WTC11 (cell line): ENCODE measurements around the gene RGS7. TPM values are rescaled to one million over a fixed set of nuclear protein-coding genes. Genes with fewer than 3 reads are reported as not detected.

ENCODE experiments used
- ATAC-seq: fragments of 200-7000 bp; cut with Tn5 transposase; 2 replicates; pipeline ENCODE4 v1.10.0; 2021; ENCODE audit warnings: mild to moderate bottlenecking, moderate library complexity
- CTCF ChIA-PET: fragments of 300-600 bp; sonication (Branson Sonifier 250); formaldehyde crosslinking; loops from one replicate; lab custom pipeline; 2021; ENCODE audit warnings: antibody characterized with exemption; lab: Charles Lee
- POLR2A ChIA-PET: fragments of 350-600 bp; sonication (Branson Sonifier 250); formaldehyde crosslinking; loops from one replicate; lab custom pipeline; 2021; ENCODE audit warnings: antibody characterized with exemption; lab: Charles Lee
- DNase-seq: peaks from one replicate; pipeline ENCODE4 v3.0.0; 2021; ENCODE audit warnings: low spot score
- H3K27ac Mint-ChIP-seq: 2 replicates; pipeline ENCODE4 v1.8.0; 2021; ENCODE audit warnings: mixed read lengths
- H3K27me3 Mint-ChIP-seq: 2 replicates; pipeline ENCODE4 v1.8.0; 2021; ENCODE audit warnings: low read depth, mild to moderate bottlenecking, moderate library complexity, mixed read lengths
- H3K36me3 Mint-ChIP-seq: 2 replicates; pipeline ENCODE4 v1.8.0; 2021; ENCODE audit warnings: mixed read lengths
- H3K4me1 Mint-ChIP-seq: 2 replicates; pipeline ENCODE4 v1.8.0; 2022; ENCODE audit warnings: mixed read lengths
- H3K4me3 Mint-ChIP-seq: 2 replicates; pipeline ENCODE4 v1.8.0; 2021; ENCODE audit warnings: mild to moderate bottlenecking, moderate library complexity, mixed read lengths
- H3K9me3 Mint-ChIP-seq: 2 replicates; pipeline ENCODE4 v1.8.0; 2021; ENCODE audit warnings: mixed read lengths
- CBFB ChIP-seq: sonication (generic); formaldehyde crosslinking; IDR thresholded peaks from 2 replicates; pipeline ENCODE4 v1.8.1; 2022; ENCODE audit warnings: mild to moderate bottlenecking, low read depth, missing genetic modification reagents
- E2F5 ChIP-seq: sonication (generic); formaldehyde crosslinking; IDR thresholded peaks from 2 replicates; pipeline ENCODE4 v1.8.1; 2022; ENCODE audit warnings: mild to moderate bottlenecking, moderate library complexity, missing genetic modification reagents
- ETV6 ChIP-seq: sonication (generic); formaldehyde crosslinking; IDR thresholded peaks from 2 replicates; pipeline ENCODE4 v1.8.1; 2022; ENCODE audit warnings: mild to moderate bottlenecking, missing genetic modification reagents
- FOXJ3 ChIP-seq: sonication (generic); formaldehyde crosslinking; IDR thresholded peaks from 2 replicates; pipeline ENCODE4 v1.9.0; 2021; ENCODE audit warnings: missing genetic modification reagents, mild to moderate bottlenecking, borderline replicate concordance
- FOXK1 ChIP-seq: sonication (generic); formaldehyde crosslinking; IDR thresholded peaks from 2 replicates; pipeline ENCODE4 v1.8.0; 2022; ENCODE audit warnings: mild to moderate bottlenecking, moderate library complexity, missing genetic modification reagents
- GABPB1 ChIP-seq: sonication (generic); formaldehyde crosslinking; IDR thresholded peaks from 2 replicates; pipeline ENCODE4 v1.8.1; 2023; ENCODE audit warnings: mild to moderate bottlenecking, missing genetic modification reagents
- HMGA2 ChIP-seq: fragments of 250-450 bp; sonication (Bioruptor Pico); IDR thresholded peaks from 2 replicates; pipeline ENCODE4 v1.4.0; 2021; ENCODE audit warnings: mild to moderate bottlenecking, moderate library complexity
- IRF1 ChIP-seq: sonication (generic); formaldehyde crosslinking; IDR thresholded peaks from 2 replicates; pipeline ENCODE4 v1.8.0; 2023; ENCODE audit warnings: missing genetic modification reagents
- IRF2 ChIP-seq: sonication (generic); formaldehyde crosslinking; IDR thresholded peaks from 2 replicates; pipeline ENCODE4 v1.8.0; 2022; ENCODE audit warnings: low read depth, missing genetic modification reagents, borderline replicate concordance
- NFYB ChIP-seq: sonication (generic); formaldehyde crosslinking; conservative IDR thresholded peaks from 2 replicates; pipeline ENCODE4 v1.8.0; 2022; ENCODE audit warnings: low read depth, missing genetic modification reagents
- PRRX2 ChIP-seq: fragments of 250-450 bp; sonication (Bioruptor Pico); IDR thresholded peaks from 2 replicates; pipeline ENCODE4 v1.8.0; 2021; ENCODE audit warnings: mild to moderate bottlenecking
- SP1 ChIP-seq: sonication (generic); formaldehyde crosslinking; conservative IDR thresholded peaks from 2 replicates; pipeline ENCODE4 v1.8.1; 2022; ENCODE audit warnings: missing genetic modification reagents
- TEAD4 ChIP-seq: sonication (generic); formaldehyde crosslinking; IDR thresholded peaks from 2 replicates; pipeline ENCODE4 v1.8.0; 2022; ENCODE audit warnings: mild to moderate bottlenecking, missing genetic modification reagents
- TP53 ChIP-seq: sonication (generic); formaldehyde crosslinking; IDR thresholded peaks from 2 replicates; pipeline ENCODE4 v1.8.1; 2023; ENCODE audit warnings: mild to moderate bottlenecking, missing genetic modification reagents
- ZBTB21 ChIP-seq: sonication (generic); formaldehyde crosslinking; IDR thresholded peaks from 2 replicates; pipeline ENCODE4 v1.8.1; 2023; ENCODE audit warnings: mild to moderate bottlenecking, missing genetic modification reagents, borderline replicate concordance
- ZNF121 ChIP-seq: sonication (generic); formaldehyde crosslinking; IDR thresholded peaks from 2 replicates; pipeline ENCODE4 v1.8.0; 2023; ENCODE audit warnings: missing genetic modification reagents
- ZNF396 ChIP-seq: fragments of 250-450 bp; sonication (Bioruptor Pico); IDR thresholded peaks from 2 replicates; pipeline ENCODE4 v1.8.0; 2021; ENCODE audit warnings: mild to moderate bottlenecking, moderate library complexity, borderline replicate concordance
- ZNF416 ChIP-seq: fragments of 250-450 bp; sonication (Bioruptor Pico); IDR thresholded peaks from 2 replicates; pipeline ENCODE4 v1.9.0; 2021; ENCODE audit warnings: mild to moderate bottlenecking, inconsistent platforms
- ZNF671 ChIP-seq: fragments of 250-450 bp; sonication (Bioruptor Pico); IDR thresholded peaks from 2 replicates; pipeline ENCODE4 v1.8.0; 2021; ENCODE audit warnings: mild to moderate bottlenecking
- total RNA-seq: library from RNA; stranded (reverse); gene quantifications from 3 replicates; pipeline ENCODE4 v1.2.3, GENCODE V29; 2021
- TF ChIP-seq, protein P1 (sequence below): sonication (generic); formaldehyde crosslinking; conservative IDR thresholded peaks from 2 replicates; pipeline ENCODE4 v1.8.1; 2022; ENCODE audit warnings: mild to moderate bottlenecking, missing genetic modification reagents
- TF ChIP-seq, protein P2 (sequence below): sonication (generic); formaldehyde crosslinking; IDR thresholded peaks from 2 replicates; pipeline ENCODE4 v1.8.0; 2023; ENCODE audit warnings: mild to moderate bottlenecking, missing genetic modification reagents
- TF ChIP-seq, protein P3 (sequence below): sonication (generic); formaldehyde crosslinking; conservative IDR thresholded peaks from 2 replicates; pipeline ENCODE4 v1.8.1; 2023; ENCODE audit warnings: mild to moderate bottlenecking, low read depth, missing genetic modification reagents, moderate library complexity
- TF ChIP-seq, protein P4 (sequence below): fragments of 250-450 bp; sonication (Bioruptor Pico); IDR thresholded peaks from 2 replicates; pipeline ENCODE4 v1.9.0; 2021; ENCODE audit warnings: moderate library complexity, mild to moderate bottlenecking, inconsistent platforms, borderline replicate concordance

The RGS7 gene
- total RNA-seq, 1 experiment from 2014 or later: 1.2 TPM

GRCh38 chr1:241406421-241406820 is 49.4 kb upstream of the RGS7 start:
- H3K36me3 Mint-ChIP-seq: no peaks in the 10 kb centered on the region
- no peak for ATAC-seq
- CTCF ChIA-PET: no interaction called here
- no peak for DNase-seq
- TF ChIP-seq NFYB (no peak), ZBTB21 (CRISPR knock-in tag) (no peak), HMGA2 (no peak), IRF1 (no peak), ZNF671 (CRISPR knock-in tag) (no peak), CBFB (CRISPR knock-in tag) (no peak), ETV6 (CRISPR knock-in tag) (no peak), ZNF121 (CRISPR knock-in tag) (no peak), ZNF396 (CRISPR knock-in tag) (no peak), GABPB1 (no peak), SP1 (CRISPR knock-in tag) (no peak), TP53 (CRISPR knock-in tag) (no peak), FOXJ3 (CRISPR knock-in tag) (no peak), ZNF416 (CRISPR knock-in tag) (no peak), IRF2 (CRISPR knock-in tag) (no peak), FOXK1 (CRISPR knock-in tag) (no peak)
- TF ChIP-seq, protein P1, sequence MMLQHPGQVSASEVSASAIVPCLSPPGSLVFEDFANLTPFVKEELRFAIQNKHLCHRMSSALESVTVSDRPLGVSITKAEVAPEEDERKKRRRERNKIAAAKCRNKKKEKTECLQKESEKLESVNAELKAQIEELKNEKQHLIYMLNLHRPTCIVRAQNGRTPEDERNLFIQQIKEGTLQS (CRISPR knock-in tag): no peak
- TF ChIP-seq, protein P2, sequence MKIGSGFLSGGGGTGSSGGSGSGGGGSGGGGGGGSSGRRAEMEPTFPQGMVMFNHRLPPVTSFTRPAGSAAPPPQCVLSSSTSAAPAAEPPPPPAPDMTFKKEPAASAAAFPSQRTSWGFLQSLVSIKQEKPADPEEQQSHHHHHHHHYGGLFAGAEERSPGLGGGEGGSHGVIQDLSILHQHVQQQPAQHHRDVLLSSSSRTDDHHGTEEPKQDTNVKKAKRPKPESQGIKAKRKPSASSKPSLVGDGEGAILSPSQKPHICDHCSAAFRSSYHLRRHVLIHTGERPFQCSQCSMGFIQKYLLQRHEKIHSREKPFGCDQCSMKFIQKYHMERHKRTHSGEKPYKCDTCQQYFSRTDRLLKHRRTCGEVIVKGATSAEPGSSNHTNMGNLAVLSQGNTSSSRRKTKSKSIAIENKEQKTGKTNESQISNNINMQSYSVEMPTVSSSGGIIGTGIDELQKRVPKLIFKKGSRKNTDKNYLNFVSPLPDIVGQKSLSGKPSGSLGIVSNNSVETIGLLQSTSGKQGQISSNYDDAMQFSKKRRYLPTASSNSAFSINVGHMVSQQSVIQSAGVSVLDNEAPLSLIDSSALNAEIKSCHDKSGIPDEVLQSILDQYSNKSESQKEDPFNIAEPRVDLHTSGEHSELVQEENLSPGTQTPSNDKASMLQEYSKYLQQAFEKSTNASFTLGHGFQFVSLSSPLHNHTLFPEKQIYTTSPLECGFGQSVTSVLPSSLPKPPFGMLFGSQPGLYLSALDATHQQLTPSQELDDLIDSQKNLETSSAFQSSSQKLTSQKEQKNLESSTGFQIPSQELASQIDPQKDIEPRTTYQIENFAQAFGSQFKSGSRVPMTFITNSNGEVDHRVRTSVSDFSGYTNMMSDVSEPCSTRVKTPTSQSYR: no peak
- TF ChIP-seq, all 79 proteins: peak for 0
- no peak overlapping the region for H3K4me3 Mint-ChIP-seq
- H3K27ac Mint-ChIP-seq: no peak overlapping the region
- H3K4me1 Mint-ChIP-seq: peaks cover 3% of the 10 kb centered on the region
- no peaks in the 10 kb centered on the region for H3K9me3 Mint-ChIP-seq
- no peaks in the 10 kb centered on the region for H3K27me3 Mint-ChIP-seq
- POLR2A ChIA-PET: no interaction called here

GRCh38 chr1:241401156-241401555 is 44.2 kb upstream of the RGS7 start:
- DNase-seq: no peak
- H3K4me3 Mint-ChIP-seq: no peak overlapping the region
- peaks cover 25% of the 10 kb centered on the region for H3K4me1 Mint-ChIP-seq
- H3K27ac Mint-ChIP-seq: no peak overlapping the region
- H3K36me3 Mint-ChIP-seq: no peaks in the 10 kb centered on the region
- CTCF ChIA-PET: no interaction called here
- TF ChIP-seq NFYB: no peak
- TF ChIP-seq, protein P3, sequence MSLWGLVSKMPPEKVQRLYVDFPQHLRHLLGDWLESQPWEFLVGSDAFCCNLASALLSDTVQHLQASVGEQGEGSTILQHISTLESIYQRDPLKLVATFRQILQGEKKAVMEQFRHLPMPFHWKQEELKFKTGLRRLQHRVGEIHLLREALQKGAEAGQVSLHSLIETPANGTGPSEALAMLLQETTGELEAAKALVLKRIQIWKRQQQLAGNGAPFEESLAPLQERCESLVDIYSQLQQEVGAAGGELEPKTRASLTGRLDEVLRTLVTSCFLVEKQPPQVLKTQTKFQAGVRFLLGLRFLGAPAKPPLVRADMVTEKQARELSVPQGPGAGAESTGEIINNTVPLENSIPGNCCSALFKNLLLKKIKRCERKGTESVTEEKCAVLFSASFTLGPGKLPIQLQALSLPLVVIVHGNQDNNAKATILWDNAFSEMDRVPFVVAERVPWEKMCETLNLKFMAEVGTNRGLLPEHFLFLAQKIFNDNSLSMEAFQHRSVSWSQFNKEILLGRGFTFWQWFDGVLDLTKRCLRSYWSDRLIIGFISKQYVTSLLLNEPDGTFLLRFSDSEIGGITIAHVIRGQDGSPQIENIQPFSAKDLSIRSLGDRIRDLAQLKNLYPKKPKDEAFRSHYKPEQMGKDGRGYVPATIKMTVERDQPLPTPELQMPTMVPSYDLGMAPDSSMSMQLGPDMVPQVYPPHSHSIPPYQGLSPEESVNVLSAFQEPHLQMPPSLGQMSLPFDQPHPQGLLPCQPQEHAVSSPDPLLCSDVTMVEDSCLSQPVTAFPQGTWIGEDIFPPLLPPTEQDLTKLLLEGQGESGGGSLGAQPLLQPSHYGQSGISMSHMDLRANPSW (CRISPR knock-in tag): no peak
- TF ChIP-seq, protein P4, sequence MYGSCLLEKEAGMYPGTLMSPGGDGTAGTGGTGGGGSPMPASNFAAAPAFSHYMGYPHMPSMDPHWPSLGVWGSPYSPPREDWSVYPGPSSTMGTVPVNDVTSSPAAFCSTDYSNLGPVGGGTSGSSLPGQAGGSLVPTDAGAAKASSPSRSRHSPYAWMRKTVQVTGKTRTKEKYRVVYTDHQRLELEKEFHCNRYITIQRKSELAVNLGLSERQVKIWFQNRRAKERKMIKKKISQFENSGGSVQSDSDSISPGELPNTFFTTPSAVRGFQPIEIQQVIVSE: no peak
- TF ChIP-seq TEAD4 (CRISPR knock-in tag): no peak
- TF ChIP-seq E2F5 (CRISPR knock-in tag): no peak
- no peak for TF ChIP-seq PRRX2 (CRISPR knock-in tag)
- TF ChIP-seq FOXK1 (CRISPR knock-in tag): no peak
- ATAC-seq: no peak
- POLR2A ChIA-PET: no interaction called here
- H3K9me3 Mint-ChIP-seq: 0 out of 2 replicates have a peak, but pooled peaks cover 3% of the 10 kb centered on the region
- H3K27me3 Mint-ChIP-seq: no peaks in the 10 kb centered on the region
